ENCODE data around the gene TKT.

GRCh38 chr3:53303957-53304356, 48.1 kb upstream of the TKT start:
- TF ChIP-seq CTCF (IDR thresholded peaks at IDR 0.05) (no peak), POLR2A (IDR thresholded peaks at IDR 0.05) (no peak)

All from right lobe of liver (tissue), 4 donors.